K562 treated with DMSO at 1 percent for 24 hours (cell line): Measurements from ENCODE around the gene B4GALT3. TPM values are rescaled to one million over a fixed set of nuclear protein-coding genes. Genes with fewer than 3 reads are reported as not detected.

Experiments
- total RNA-seq: library from RNA; unstranded; fragments of 300-600 nt; gene quantifications from 2 replicates; pipeline ENCODE4 v1.2.3, GENCODE V29; 2022; ENCODE audit warnings: low read depth; ENCODE audit not compliant: insufficient read depth

Gene B4GALT3
- total RNA-seq, result 77.4 and 78.2 TPM in 2 replicates

DNA sequence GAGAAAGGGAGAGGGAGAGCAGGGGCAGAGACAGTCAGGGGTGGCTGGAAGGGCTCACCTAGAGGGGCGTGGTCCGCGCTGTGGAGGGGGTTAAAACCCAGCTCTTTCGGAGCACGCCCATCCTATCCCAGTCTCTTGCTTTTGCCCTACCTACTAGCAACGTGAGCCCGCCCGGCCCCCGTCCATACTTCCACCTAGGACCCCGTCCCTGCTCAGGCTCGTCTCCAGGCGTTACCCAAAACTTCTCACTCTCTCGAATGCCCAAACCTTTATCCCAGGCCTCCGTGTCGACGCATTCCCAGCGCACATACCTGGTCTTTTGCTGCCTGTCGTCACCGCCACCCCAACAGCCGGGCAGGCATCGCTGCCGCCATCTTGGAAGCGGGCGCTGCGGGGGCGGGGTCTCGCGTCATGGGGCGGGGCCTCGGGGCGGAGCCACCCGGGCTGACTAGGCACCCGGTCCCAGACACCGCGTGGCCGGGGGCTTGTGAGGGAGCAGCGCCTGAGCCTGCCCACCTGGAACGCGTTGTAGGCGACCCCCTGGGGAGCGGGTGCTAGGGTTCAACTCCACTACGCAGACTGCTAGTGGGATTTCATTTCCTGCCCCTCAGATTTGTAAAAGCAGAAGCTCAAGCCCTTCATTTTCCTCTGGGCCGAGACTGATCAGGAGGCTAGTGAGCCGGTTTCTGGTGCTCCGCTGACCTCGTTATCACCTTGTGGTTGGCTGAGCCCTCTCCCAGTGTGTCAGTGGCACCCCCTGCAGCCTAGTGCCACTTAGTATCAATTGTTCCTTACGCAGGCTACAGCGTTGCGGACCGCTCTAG, at the start of gene B4GALT3:
Gene B4GALT3, minus strand, starts transcription at position 396 of the 824 bp plus-strand sequence. CDS start 1,447 bp downstream, outside the sequence.

DNA sequence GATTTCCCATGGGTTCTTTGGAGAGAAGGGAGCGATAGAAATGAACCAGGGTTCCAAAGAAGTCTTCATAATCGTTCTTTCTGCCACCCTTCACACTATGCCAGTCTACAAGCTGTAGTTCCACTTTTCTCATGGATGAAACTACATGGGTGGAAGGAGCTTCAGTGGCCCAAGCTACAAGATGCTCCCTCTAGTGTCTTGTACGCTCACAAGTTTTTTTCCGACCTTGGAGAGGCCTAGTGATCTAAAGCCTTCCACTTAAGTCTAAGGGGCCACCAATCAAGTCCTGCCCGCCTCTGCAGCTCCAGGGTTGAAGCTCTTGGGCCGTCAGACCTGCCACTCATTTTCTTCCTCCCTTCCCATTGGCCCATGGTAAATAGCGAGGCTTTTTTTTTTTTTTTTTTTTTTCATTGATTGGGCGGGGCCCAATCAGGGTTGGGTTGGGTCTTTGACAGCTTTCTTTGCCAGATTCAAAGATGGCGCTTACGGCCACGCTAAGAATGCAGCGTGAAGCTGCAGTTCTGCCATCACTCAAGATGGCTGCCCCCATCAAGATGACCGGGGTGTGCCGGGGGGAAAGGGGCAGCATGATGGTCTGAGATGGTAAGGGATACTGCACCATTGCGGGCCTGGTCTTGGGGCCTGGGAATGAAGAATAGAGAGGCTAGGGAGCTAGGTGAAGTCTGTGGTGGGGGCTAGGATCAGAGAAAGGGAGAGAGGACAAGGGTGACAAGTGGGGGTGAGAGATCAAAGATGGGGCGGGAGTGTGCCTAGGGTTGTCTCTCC, 48.4 kb upstream of the B4GALT3 start, which contains the start of gene TOMM40L:
Gene TOMM40L, plus strand, starts transcription at position 527 of the 786 bp plus-strand sequence. CDS start 430 bp downstream, outside the sequence.

DNA sequence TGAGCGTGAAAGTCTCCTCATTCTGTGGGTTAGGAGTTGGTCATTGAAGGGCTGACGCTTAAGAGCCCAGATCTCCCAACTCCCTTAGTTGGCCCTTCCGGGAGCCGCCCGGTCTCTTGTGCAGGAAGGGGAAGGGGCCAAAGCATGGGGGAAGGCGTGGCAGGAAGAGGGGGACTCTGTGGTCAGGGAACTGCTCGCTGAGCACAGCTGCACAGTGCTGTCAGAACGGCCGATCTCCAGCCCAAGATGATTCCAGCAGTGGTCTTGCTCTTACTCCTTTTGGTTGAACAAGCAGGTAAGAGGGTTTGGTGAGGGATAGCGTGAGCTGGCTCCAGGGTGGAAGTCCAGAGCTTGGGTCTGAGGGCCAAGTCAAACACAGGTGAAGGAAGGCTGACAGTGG, 37.8 kb upstream of the B4GALT3 start, which contains the start of gene FCER1G:
Gene FCER1G, plus strand, starts transcription at position 220 of the 400 bp plus-strand sequence. Its CDS starts 27 bp downstream, at position 247.

DNA sequence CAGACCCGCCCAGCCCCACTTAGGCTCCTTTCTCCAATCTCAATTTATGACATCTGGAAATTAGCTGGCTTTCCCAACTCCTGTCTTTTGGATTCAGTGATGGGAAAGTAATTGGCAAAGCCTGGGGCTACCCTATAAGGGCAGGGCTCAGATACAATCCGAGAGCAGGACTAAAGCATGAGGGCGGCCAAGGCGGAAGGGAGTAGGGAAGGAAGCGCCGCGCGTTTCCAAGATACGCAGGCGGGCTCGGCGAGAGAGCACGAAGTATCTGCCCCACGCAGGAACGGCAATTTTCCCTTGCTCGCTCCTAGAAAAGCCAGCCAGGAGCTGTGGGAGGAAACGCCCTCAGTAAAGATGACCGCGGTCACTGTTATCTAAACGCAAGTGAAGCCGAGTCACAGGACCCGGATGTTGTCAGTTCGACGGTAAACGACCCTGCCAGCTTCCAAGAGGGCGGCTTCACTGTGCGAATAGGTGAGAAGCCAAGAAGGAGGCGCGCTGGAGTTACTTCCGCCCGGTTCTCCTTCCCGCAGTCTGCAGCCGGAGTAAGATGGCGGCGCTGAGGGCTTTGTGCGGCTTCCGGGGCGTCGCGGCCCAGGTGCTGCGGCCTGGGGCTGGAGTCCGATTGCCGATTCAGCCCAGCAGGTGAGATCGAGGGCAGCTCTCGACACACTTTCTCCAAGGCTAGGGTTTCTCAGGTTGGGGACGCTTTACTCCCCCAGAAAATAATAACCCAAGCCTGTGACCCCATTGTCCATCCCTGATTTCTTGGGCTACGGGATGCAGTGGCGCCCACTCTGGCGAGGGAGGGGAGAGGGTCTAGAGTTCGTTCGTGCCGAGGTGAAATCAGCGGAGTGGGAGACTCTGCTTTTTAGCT, 24.8 kb upstream of the B4GALT3 start, which contains the start of gene NDUFS2:
Gene NDUFS2, plus strand, starts transcription at position 532 of the 877 bp plus-strand sequence. Its CDS starts 19 bp downstream, at position 551.

DNA sequence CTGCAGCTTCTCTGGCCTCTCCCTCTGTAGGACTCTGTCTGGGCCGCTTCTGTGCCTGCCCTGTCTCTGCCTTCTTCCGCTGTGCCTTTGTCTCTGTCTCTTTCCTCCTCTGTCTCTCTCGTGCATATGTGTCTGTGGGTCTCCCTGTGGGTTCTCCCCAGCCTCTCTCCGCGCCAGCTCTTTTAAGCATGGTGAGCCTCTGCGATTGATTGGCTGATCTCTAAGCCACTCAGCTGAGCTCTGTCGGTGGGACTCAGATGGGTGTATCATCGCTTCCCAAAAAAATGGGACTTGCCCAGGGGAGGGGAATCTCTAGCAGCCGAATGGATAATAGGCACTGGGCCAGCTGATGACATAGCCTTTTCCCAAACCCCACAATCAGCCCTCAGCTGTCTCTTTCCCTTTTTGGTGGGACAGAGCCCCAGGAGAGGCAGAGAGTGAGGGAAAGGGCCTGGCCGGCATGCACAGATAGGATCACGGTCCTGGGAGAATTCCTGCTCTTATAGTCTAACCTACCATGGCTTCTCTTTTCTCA, 21.7 kb upstream of the B4GALT3 start, which contains the start of gene ADAMTS4:
Gene ADAMTS4, minus strand, starts transcription at position 158 of the 535 bp plus-strand sequence. CDS start 427 bp downstream, outside the sequence.

DNA sequence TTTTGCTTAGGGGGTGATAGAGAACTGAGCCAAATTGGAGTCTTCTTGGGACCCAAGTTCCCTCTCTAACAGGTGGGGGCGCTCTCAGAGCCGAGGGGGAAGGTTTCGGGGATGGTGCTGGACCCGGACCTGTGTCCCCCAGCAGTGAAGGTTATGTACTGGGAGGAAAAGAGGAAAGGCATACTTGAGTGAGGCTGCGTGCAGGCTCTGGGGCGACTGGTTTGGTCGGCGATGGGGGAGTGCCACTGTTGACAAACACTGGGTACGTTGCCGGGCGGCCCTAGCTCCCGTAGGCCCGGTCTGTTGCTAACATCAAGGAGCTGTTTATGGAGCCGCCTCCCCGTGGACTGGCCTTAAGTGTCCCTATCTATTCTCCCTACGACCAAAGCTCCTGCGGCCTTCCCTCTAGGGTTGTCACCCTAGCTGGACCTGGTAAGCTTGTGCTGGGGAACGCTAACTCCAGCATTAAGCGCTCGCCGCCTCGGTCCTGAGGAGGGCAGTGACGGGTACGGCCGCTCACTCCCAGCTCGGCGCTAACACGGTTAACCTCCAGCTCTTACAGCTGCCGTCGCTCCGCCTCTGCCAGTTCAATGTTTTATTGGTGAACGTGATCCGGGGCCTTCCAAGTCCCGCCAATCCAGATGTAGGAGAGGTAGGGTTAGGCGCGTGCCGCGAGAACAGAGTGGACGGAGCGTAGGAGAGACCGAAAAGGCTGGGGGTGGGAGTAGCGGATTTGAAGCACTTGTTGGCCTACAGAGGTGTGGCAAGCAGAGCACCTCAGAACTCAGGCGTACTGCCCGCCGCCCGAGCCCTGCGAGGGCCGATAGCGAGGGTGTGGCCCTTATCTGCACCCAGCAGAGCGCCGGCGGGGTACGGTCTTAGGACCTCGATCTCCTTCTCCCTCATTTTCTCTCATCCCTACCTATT, 11.3 kb downstream of the B4GALT3 start, which contains the start of gene PPOX:
Gene PPOX, plus strand, starts transcription at position 685 of the 927 bp plus-strand sequence. CDS start 422 bp downstream, outside the sequence.

DNA sequence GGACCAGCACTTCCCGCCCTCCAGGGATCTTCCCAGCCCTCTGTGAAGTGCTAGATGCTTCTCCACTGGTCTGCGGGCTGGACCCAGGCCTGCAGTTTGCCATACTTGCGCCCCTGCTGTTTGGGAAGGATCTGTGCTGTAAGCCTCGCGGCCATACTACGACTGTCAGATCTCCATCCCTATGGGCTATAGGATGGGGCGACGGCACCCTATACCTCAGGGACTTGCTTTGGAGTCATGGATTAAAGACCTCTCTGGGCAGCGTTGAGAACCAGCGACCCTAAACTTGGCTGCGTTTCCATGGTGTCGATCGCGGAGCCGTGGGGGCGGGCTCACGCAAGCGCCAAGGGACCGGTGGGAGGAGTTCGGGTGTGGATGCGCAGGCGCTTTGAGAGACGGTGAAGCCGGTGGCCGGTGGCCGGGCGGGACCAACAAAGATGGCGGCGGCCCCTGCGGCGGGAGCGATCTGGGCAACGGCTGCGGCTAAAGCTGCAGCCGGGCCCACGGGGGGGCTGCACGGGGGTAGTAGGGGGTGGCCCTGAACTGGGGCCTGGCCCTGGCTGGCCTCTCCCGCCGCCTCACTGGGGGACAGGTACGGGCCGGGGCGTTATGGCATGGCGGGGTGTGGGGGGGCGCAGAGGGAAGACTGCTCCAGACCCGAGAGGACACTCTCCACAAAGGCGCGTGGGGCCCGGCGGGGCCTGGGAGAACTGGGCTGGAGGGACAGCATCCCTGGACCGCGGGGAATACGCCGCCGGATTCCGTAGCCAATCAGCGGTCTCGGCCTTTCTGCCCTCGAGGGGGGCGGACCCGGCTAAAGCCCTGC, 18.0 kb downstream of the B4GALT3 start, which contains the start of gene USP21:
Gene USP21, plus strand, starts transcription at position 414 of the 826 bp plus-strand sequence. CDS start 1,141 bp downstream, outside the sequence.

DNA sequence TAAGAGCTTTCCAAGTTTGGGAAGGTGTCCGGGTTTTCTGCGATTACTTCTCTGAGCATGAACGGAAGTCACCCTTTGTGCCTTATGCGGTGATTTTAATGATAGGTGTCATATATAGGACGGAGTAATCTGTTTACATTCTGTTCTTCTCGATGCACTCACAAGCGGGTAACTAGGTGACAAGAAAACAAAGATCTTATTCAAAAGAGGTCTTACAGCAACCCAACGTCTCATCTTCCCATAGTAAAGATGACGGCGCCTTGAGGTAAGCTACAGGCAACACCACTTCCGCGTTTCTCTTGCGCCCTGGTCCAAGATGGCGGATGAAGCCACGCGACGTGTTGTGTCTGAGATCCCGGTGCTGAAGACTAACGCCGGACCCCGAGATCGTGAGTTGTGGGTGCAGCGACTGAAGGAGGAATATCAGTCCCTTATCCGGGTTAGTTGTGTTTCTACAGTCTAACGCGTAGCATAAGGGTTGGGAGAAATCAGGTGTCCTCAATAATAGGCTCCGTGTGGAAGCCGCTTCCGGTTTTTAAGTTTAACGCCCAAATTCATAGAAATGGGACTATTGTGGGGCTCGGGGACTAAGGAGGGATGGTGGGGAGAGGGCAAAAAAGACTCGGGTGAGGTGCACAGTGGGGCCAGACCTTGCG, 23.5 kb downstream of the B4GALT3 start, which contains the start of gene UFC1:
Gene UFC1, plus strand, starts transcription at position 297 of the 656 bp plus-strand sequence. Its CDS starts 20 bp downstream, at position 317.

DNA sequence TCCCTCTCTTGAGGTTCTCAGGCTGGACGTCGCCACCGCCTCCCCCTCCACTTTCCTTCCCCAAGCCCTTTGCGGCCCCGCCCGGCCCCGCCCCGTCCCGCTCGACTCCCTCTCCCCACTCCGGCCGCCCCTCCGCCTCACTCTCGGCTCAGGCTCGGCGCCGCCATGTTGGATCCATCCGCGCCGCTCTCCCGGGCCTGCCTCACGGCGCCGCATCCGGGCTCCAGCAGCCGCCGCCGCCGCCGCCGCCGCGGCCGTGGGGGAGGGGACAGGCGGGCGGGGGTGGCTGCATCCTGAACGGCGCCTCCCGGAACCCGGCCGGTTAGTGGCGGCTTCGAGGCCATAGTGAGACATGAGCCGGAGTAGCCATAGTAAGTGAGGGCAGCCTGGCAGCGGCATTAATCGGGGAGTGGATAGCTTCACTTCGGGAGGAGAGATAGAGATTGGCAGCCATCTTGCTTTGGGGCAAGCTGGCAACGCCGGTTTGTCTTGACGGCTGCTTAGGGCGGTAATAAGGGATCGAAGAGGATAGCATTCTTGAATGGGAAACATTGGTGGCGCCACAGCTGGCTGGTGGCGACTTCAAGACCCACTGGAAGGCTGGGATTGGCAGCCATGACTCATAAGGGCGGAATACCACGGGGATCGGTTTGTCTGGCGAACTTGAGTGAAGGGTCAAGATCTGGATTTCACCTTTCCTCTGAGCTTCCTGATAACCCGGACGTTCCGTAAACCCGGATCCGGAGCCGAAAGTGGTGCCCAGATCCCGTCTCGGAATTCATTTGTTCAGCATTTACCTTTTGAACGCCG, 44.7 kb downstream of the B4GALT3 start, which contains the start of gene DEDD:
Gene DEDD, minus strand, starts transcription at position 258 of the 810 bp plus-strand sequence. CDS start 8,205 bp downstream, outside the sequence.

Other genes with a start within 250 kb of the B4GALT3 start
- not detected in 2 replicates for gene ITLN2, start 222.7 kb downstream of the B4GALT3 start, total RNA-seq
- 44.7 and 49.1 TPM in 2 replicates for gene F11R, start 156.4 kb downstream of the B4GALT3 start, total RNA-seq
- gene TSTD1, start 138.5 kb downstream of the B4GALT3 start, total RNA-seq, result not detected in 2 replicates
- 61.4 and 67.8 TPM in 2 replicates for gene USF1, start 131.5 kb downstream of the B4GALT3 start, total RNA-seq
- gene ARHGAP30, start 107.6 kb downstream of the B4GALT3 start, total RNA-seq, result 0.14 and 0.21 TPM in 2 replicates
- gene NECTIN4, start 87.9 kb downstream of the B4GALT3 start, total RNA-seq, result not detected in 2 replicates
- gene KLHDC9, start 79.1 kb downstream of the B4GALT3 start, total RNA-seq, result not detected in 2 replicates
- 154 and 160 TPM in 2 replicates for gene PFDN2, start 59.5 kb downstream of the B4GALT3 start, total RNA-seq
- gene NIT1, start 59.4 kb downstream of the B4GALT3 start, total RNA-seq, result 44.0 and 47.1 TPM in 2 replicates
- 37.3 and 40.2 TPM in 2 replicates for gene DEDD, start 44.8 kb downstream of the B4GALT3 start, total RNA-seq
- 79.8 and 89.5 TPM in 2 replicates for gene UFC1, start 23.5 kb downstream of the B4GALT3 start, total RNA-seq
- 19.6 and 23.4 TPM in 2 replicates for gene USP21, start 18.0 kb downstream of the B4GALT3 start, total RNA-seq
- gene PPOX, start 11.1 kb downstream of the B4GALT3 start, total RNA-seq, result 43.4 and 44.1 TPM in 2 replicates
- gene ADAMTS4, start 21.5 kb upstream of the B4GALT3 start, total RNA-seq, result 1.3 and 2.1 TPM in 2 replicates
- 86.9 and 97.5 TPM in 2 replicates for gene NDUFS2, start 24.9 kb upstream of the B4GALT3 start, total RNA-seq
- gene FCER1G, start 37.8 kb upstream of the B4GALT3 start, total RNA-seq, result 2.4 TPM in 1 of 2 replicates, not detected in the other
- gene APOA2, start 46.1 kb upstream of the B4GALT3 start, total RNA-seq, result not detected in 2 replicates
- gene TOMM40L, start 48.6 kb upstream of the B4GALT3 start, total RNA-seq, result 18.4 and 18.8 TPM in 2 replicates
- 0.82 and 0.86 TPM in 2 replicates for gene NR1I3, start 60.7 kb upstream of the B4GALT3 start, total RNA-seq
- gene PCP4L1, start 81.2 kb upstream of the B4GALT3 start, total RNA-seq, result not detected in 2 replicates
- 6.4 and 6.8 TPM in 2 replicates for gene MPZ, start 132.5 kb upstream of the B4GALT3 start, total RNA-seq
- gene SDHC, start 136.9 kb upstream of the B4GALT3 start, total RNA-seq, result 132 and 172 TPM in 2 replicates
- gene CFAP126, start 190.4 kb upstream of the B4GALT3 start, total RNA-seq, result not detected in 2 replicates